H1 (cell line): ENCODE results near the gene MAP3K13. TPM values are rescaled to one million over a fixed set of nuclear protein-coding genes. Genes with fewer than 3 reads are reported as not detected.

ENCODE experiments used
- CTCF ChIA-PET: fragments of 300-600 bp; sonication (Branson Sonifier 250); formaldehyde crosslinking; loops from one replicate; lab custom pipeline; 2021; ENCODE audit not compliant: partially characterized antibody; lab: Charles Lee
- POLR2A ChIA-PET: fragments of 300-600 bp; sonication (Branson Sonifier 250); formaldehyde crosslinking; loops from one replicate; lab custom pipeline; 2021; ENCODE audit warnings: inconsistent platforms; ENCODE audit not compliant: partially characterized antibody; lab: Charles Lee
- DNase-seq, 2 experiments: peaks; one replicate each; pipeline versions ENCODE4 v3.0.0 to v3.0.0-alpha.2; 2010 to 2022; ENCODE audit warnings: low spot score in 2 of 2, low read depth in 1 of 2, mixed read lengths in 1 of 2
- FAIRE-seq: peaks from 2 replicates; lab custom pipeline; 2011; peaks lifted over from hg19 to GRCh38; lab: Jason Lieb, UNC
- H2AFZ ChIP-seq: 2 replicates; pipeline ENCODE4 v1.8.1; 2012; ENCODE audit warnings: low read length, inconsistent platforms
- H2AK5ac ChIP-seq: 2 replicates; pipeline ENCODE4 v1.6.1; 2013; ENCODE audit warnings: low read depth, low read length
- H2BK120ac ChIP-seq: replicated peaks from 2 replicates; pipeline ENCODE3; 2013; ENCODE audit warnings: low read depth, low read length, inconsistent platforms
- H2BK12ac ChIP-seq: 2 replicates; pipeline ENCODE4 v1.6.1; 2013; ENCODE audit warnings: low read depth, low read length
- H2BK15ac ChIP-seq: 2 replicates; pipeline ENCODE4 v1.6.1; 2013; ENCODE audit warnings: low read length
- H2BK20ac ChIP-seq: 2 replicates; pipeline ENCODE4 v1.6.1; 2013; ENCODE audit warnings: low read length
- H2BK5ac ChIP-seq: 2 replicates; pipeline ENCODE4 v1.6.1; 2013; ENCODE audit warnings: low read depth, low read length
- H3K14ac ChIP-seq: 2 replicates; pipeline ENCODE4 v1.6.1; 2013; ENCODE audit warnings: inconsistent platforms; ENCODE audit not compliant: insufficient read length
- H3K18ac ChIP-seq: 2 replicates; pipeline ENCODE4 v1.6.1; 2013; ENCODE audit warnings: low read length; ENCODE audit errors: extremely low read depth
- H3K23ac ChIP-seq: 2 replicates; pipeline ENCODE4 v1.6.1; 2013; ENCODE audit warnings: inconsistent platforms; ENCODE audit not compliant: insufficient read length
- H3K23me2 ChIP-seq: 2 replicates; pipeline ENCODE4 v1.6.1; 2013; ENCODE audit warnings: low read depth, low read length
- H3K27ac ChIP-seq: 2 replicates; pipeline ENCODE4 v1.6.1; 2011; ENCODE audit warnings: low read depth, low read length, inconsistent platforms
- H3K27me3 ChIP-seq, 4 experiments: replicated peaks in 1 of 4; 1 replicate in 1 of 4; 2 replicates in 3 of 4; pipeline versions ENCODE4 v1.6.1 to v1.8.1; 2011 to 2013; ENCODE audit warnings: low read length in 3 of 4, mild to moderate bottlenecking in 3 of 4, inconsistent platforms in 2 of 4, mixed read lengths in 2 of 4, moderate library complexity in 1 of 4; ENCODE audit not compliant: control insufficient read depth in 3 of 4, insufficient read depth in 3 of 4; ENCODE audit errors: extremely low read depth in 1 of 4
- H3K36me3 ChIP-seq, 4 experiments: 2 replicates each; pipeline versions ENCODE4 v1.6.1 to v1.8.1; 2011 to 2013; ENCODE audit warnings: mild to moderate bottlenecking in 4 of 4, low read length in 3 of 4, moderate library complexity in 2 of 4, control low read depth in 1 of 4, inconsistent platforms in 1 of 4; ENCODE audit not compliant: insufficient read depth in 4 of 4, control insufficient read depth in 2 of 4
- H3K4ac ChIP-seq: replicated peaks from 2 replicates; pipeline ENCODE3; 2013; ENCODE audit warnings: low read length, low read depth, mixed read lengths, inconsistent platforms; ENCODE audit not compliant: insufficient read length
- H3K4me1 ChIP-seq, 4 experiments: replicated peaks in 1 of 4; 1 replicate in 1 of 4; 2 replicates in 3 of 4; pipeline versions ENCODE4 v1.6.1 to v1.8.1; 2011 to 2013; ENCODE audit warnings: low read length in 3 of 4, inconsistent platforms in 2 of 4, mixed read lengths in 1 of 4; ENCODE audit not compliant: insufficient read depth in 4 of 4, control insufficient read depth in 3 of 4
- H3K4me2 ChIP-seq, 2 experiments: 2 replicates each; pipeline versions ENCODE4 v1.6.1 to v1.8.1; 2011 to 2013; ENCODE audit warnings: low read depth in 2 of 2, low read length in 2 of 2, control low read depth in 1 of 2, inconsistent platforms in 1 of 2, mild to moderate bottlenecking in 1 of 2; ENCODE audit not compliant: insufficient read depth in 1 of 2
- H3K4me3 ChIP-seq, 4 experiments: fragments of 200-600, 300-600 bp in 1 of 4; sonication (generic), shearing (Covaris generic), sonication (Bioruptor Twin) in 1 of 4; 2 replicates each; pipeline versions ENCODE4 v1.5.1 to v1.8.1; 2011 to 2016; ENCODE audit warnings: low read length in 4 of 4, low read depth in 3 of 4, control low read depth in 2 of 4, inconsistent platforms in 2 of 4, mild to moderate bottlenecking in 2 of 4, mixed read lengths in 1 of 4, moderate library complexity in 1 of 4; ENCODE audit not compliant: insufficient read depth in 2 of 4; ENCODE audit errors: extremely low read depth in 1 of 4
- H3K56ac ChIP-seq: replicated peaks from 2 replicates; pipeline ENCODE3; 2013; ENCODE audit warnings: low read depth, mild to moderate bottlenecking, mixed read lengths, low read length, inconsistent platforms; ENCODE audit not compliant: insufficient read length
- H3K79me1 ChIP-seq: 2 replicates; pipeline ENCODE4 v1.6.1; 2013; ENCODE audit warnings: low read depth, low read length, control low read depth
- H3K79me2 ChIP-seq, 2 experiments: 2 replicates each; pipeline versions ENCODE4 v1.6.1 to v1.8.1; 2012 to 2013; ENCODE audit warnings: low read length in 2 of 2, mild to moderate bottlenecking in 2 of 2, inconsistent platforms in 1 of 2; ENCODE audit not compliant: insufficient read depth in 2 of 2, control insufficient read depth in 1 of 2
- H3K9ac ChIP-seq, 4 experiments: replicated peaks in 1 of 4; 1 replicate in 1 of 4; 2 replicates in 3 of 4; pipeline versions ENCODE4 v1.6.1 to v1.8.1; 2011 to 2013; ENCODE audit warnings: low read depth in 3 of 4, low read length in 3 of 4, control low read depth in 2 of 4, mild to moderate bottlenecking in 2 of 4, moderate library complexity in 2 of 4, inconsistent platforms in 1 of 4; ENCODE audit errors: extremely low read depth in 1 of 4
- H3K9me3 ChIP-seq, 2 experiments: 2 replicates each; pipeline versions ENCODE4 v1.6.1 to v1.8.1; 2012 to 2013; ENCODE audit warnings: mild to moderate bottlenecking in 2 of 2, moderate library complexity in 2 of 2, control low read depth in 1 of 2, inconsistent platforms in 1 of 2, low read depth in 1 of 2, low read length in 1 of 2, mixed read lengths in 1 of 2; ENCODE audit not compliant: insufficient read depth in 2 of 2
- H4K20me1 ChIP-seq, 2 experiments: replicated peaks in 1 of 2; 2 replicates each; pipeline versions ENCODE3 to v1.8.1; 2011 to 2013; ENCODE audit warnings: inconsistent platforms in 2 of 2, low read length in 2 of 2, mild to moderate bottlenecking in 1 of 2; ENCODE audit not compliant: insufficient read depth in 2 of 2, control insufficient read depth in 1 of 2
- H4K5ac ChIP-seq: 2 replicates; pipeline ENCODE4 v1.6.1; 2013; ENCODE audit warnings: low read length, low read depth, mixed read lengths, inconsistent platforms; ENCODE audit not compliant: insufficient read length
- H4K8ac ChIP-seq: 2 replicates; pipeline ENCODE4 v1.8.0; 2013; ENCODE audit warnings: mild to moderate bottlenecking, moderate library complexity, low read length, inconsistent platforms; ENCODE audit not compliant: insufficient read depth; ENCODE audit errors: extremely low read depth
- H4K91ac ChIP-seq: replicated peaks from 2 replicates; pipeline ENCODE3; 2013; ENCODE audit warnings: low read length, mixed read lengths, inconsistent platforms; ENCODE audit not compliant: insufficient read length
- BRCA1 ChIP-seq: IDR thresholded peaks from 2 replicates; pipeline ENCODE4 v1.6.1; 2012; ENCODE audit warnings: low read depth, low read length, improper control_type of control experiment
- CBX8 ChIP-seq: fragments of 300-800, 300-1000 bp; sonication (generic); IDR thresholded peaks from 2 replicates; pipeline ENCODE4 v1.7.1; 2016; ENCODE audit warnings: low read depth, low read length, borderline replicate concordance
- WGBS, 2 experiments: shearing (Covaris generic) in 1 of 2; methylation state at CpG; one replicate each; pipeline versions ENCODE4 v1.1.6 to v1.1.7; 2013 to 2015; ENCODE audit warnings: low lambda C conversion rate in 2 of 2, mixed read lengths in 2 of 2, inconsistent platforms in 1 of 2, low coverage in 1 of 2, missing lambda C conversion rate in 1 of 2; ENCODE audit not compliant: insufficient replicate concordance in 2 of 2, insufficient coverage in 1 of 2, insufficient read length in 1 of 2; ENCODE audit errors: extremely low coverage in 1 of 2, missing lambda C conversion rate in 1 of 2; 5-methylcytosine and 5-hydroxymethylcytosine counted together
- polyA plus RNA-seq, 7 experiments: library from polyadenylated mRNA; depleted of rRNA in 3 of 7; stranded (reverse) in 5 of 7; unstranded in 2 of 7; fragments of >200 nt in 5 of 7; fragments of 200-250 nt in 2 of 7; gene quantifications; 1 replicate in 5 of 7; 2 replicates in 1 of 7; 4 replicates in 1 of 7; pipeline versions ENCODE4 v1.2.1 to v1.2.3, GENCODE V29; 2011 to 2013; ENCODE audit warnings: missing spikeins in 2 of 7, mixed read lengths in 2 of 7
- total RNA-seq: library from RNA; stranded (reverse); fragmentation: NEBNext Ultra II Directional; extraction: Animal tissue kit (Norgen Biotek cat#: 25700); gene quantifications from 2 replicates; pipeline ENCODE4 v1.2.1, GENCODE V29; 2021

Gene MAP3K13
- total and polyA plus RNA-seq, 2 of the 8 experiments (the other 6 are each of a cell fraction or from before 2014, with no cell fraction given): 6.8 to 17.9 TPM

DNA sequence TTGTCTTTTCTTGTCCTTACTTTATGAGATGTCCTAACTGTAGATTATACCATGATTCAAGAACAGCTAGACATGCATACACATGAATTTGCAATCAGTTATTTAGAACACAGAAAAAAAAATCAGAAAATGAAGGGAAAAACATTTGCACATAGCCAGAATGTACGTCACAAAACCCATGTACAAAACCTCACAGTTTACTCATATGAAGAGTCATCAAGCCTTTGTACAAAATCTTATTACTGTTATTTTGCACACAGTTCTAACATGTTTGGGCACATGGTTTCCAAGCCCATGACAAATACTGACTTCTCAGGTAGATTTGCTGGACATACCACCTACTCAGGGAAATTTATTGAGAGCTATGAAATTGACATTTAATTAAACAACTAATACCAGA lies 48.2 kb downstream of the MAP3K13 start:
- H2BK120ac ChIP-seq: no peak overlapping the region
- H2BK20ac ChIP-seq: no peak overlapping the region
- ChIA-PET CTCF (no interaction called here), POLR2A (no interaction called here)
- no peak overlapping the region for H2BK5ac ChIP-seq
- no peak overlapping the region for H3K18ac ChIP-seq
- no peaks in the 10 kb centered on the region for H3K79me2 ChIP-seq
- no peaks in the 10 kb centered on the region for H3K4me1 ChIP-seq
- H3K9ac ChIP-seq: no peak overlapping the region
- FAIRE-seq (no peak), DNase-seq (no peak)
- H3K4me2 ChIP-seq: no peak overlapping the region
- H3K23ac ChIP-seq: no peak overlapping the region
- H3K14ac ChIP-seq: no peak overlapping the region
- no peak overlapping the region for H2AFZ ChIP-seq
- no peak overlapping the region for H4K8ac ChIP-seq
- H2BK12ac ChIP-seq: no peak overlapping the region
- H3K27ac ChIP-seq: no peak overlapping the region
- H3K56ac ChIP-seq: no peak overlapping the region
- no peak overlapping the region for H3K4me3 ChIP-seq
- H4K91ac ChIP-seq: no peak overlapping the region
- 100% methylated on average over 1 of the region's 1 CpG; no CpG with 5 or more reads in 1 of the 2 experiments for WGBS, 2 experiments
- no peaks in the 10 kb centered on the region for H3K79me1 ChIP-seq
- no peak overlapping the region for H3K4ac ChIP-seq
- no peaks in the 10 kb centered on the region for H3K9me3 ChIP-seq
- H3K36me3 ChIP-seq: no peaks in the 10 kb centered on the region
- no peaks in the 10 kb centered on the region for H3K27me3 ChIP-seq
- H3K23me2 ChIP-seq: no peaks in the 10 kb centered on the region
- no peak overlapping the region for H4K5ac ChIP-seq
- no peaks in the 10 kb centered on the region for H4K20me1 ChIP-seq
- no peak overlapping the region for H2AK5ac ChIP-seq
- H2BK15ac ChIP-seq: no peak overlapping the region
- TF ChIP-seq CBX8 (no peak), BRCA1 (no peak)
